GM19324 (cell line): ENCODE measurements around the gene OR51T1.
"Not testable (repeated sequence)": the region's sequence is repeated elsewhere in the genome, so short reads cannot be mapped to it uniquely, and the experiment has no call there.

ENCODE experiments used
- ATAC-seq: cut with Tn5 transposase; IDR thresholded peaks from one replicate; pipeline ENCODE4 v1.9.1; 2021; ENCODE audit warnings: mild to moderate bottlenecking, moderate library complexity; ENCODE audit not compliant: unreplicated experiment, low FRiP score

The OR51T1 gene

GRCh38 chr11:4881860-4882500 is at the start of gene OR51T1:
Gene OR51T1, plus strand, starts transcription at chr11:4881900. Its CDS starts 0 bp downstream, at chr11:4881900.
- ATAC-seq, result no peak

GRCh38 chr11:4839851-4840549 is 41.7 kb upstream of the OR51T1 start:
- no peak for ATAC-seq

- no peak for ATAC-seq
These were observed 32.7 kb upstream of the OR51T1 start, which contains the start of gene OR51S1 for GRCh38 chr11:4848908-4849532. Gene OR51S1, minus strand, starts transcription at chr11:4849208. Its CDS starts 0 bp downstream, at chr11:4849208.

- no peak for ATAC-seq
These were observed 30.7 kb upstream of the OR51T1 start for GRCh38 chr11:4851033-4851432.

GRCh38 chr11:4854286-4854685 is 27.4 kb upstream of the OR51T1 start:
- not testable (repeated sequence) for ATAC-seq

GRCh38 chr11:4862447-4863236 is 19.1 kb upstream of the OR51T1 start:
- no peak for ATAC-seq

- no peak for ATAC-seq
These were observed 17.8 kb upstream of the OR51T1 start for GRCh38 chr11:4863876-4864275.

GRCh38 chr11:4865855-4866254 is 15.8 kb upstream of the OR51T1 start:
- no peak for ATAC-seq

- ATAC-seq, result no peak
These were observed 512 bp upstream of the OR51T1 start for GRCh38 chr11:4881188-4881587.

- ATAC-seq, result no peak
These were observed 843 bp downstream of the OR51T1 start for GRCh38 chr11:4882543-4882942.

GRCh38 chr11:4884361-4884760 is 2.7 kb downstream of the OR51T1 start:
- ATAC-seq, result no peak

GRCh38 chr11:4886186-4886585 is 4.5 kb downstream of the OR51T1 start:
- no peak for ATAC-seq

GRCh38 chr11:4887591-4887990 is 5.9 kb downstream of the OR51T1 start:
- no peak for ATAC-seq

GRCh38 chr11:4890279-4890678 is 8.6 kb downstream of the OR51T1 start:
- ATAC-seq, result no peak

GRCh38 chr11:4891996-4892640 is 10.4 kb downstream of the OR51T1 start:
- no peak for ATAC-seq

GRCh38 chr11:4903484-4903883 is 21.8 kb downstream of the OR51T1 start, which contains the start of gene OR51A7:
Gene OR51A7, plus strand, starts transcription at chr11:4903783. Its CDS starts 3,587 bp downstream, at chr11:4907370.
- ATAC-seq, result no peak

GRCh38 chr11:4916581-4916980 is 34.9 kb downstream of the OR51T1 start:
- no peak for ATAC-seq

- ATAC-seq, result no peak
These were observed 37.5 kb downstream of the OR51T1 start, which contains the start of gene OR51G2 for GRCh38 chr11:4919250-4919649. Gene OR51G2, minus strand, starts transcription at chr11:4919350. Its CDS starts 3,687 bp downstream, at chr11:4915663.

GRCh38 chr11:4921796-4922195 is 40.1 kb downstream of the OR51T1 start:
- no peak for ATAC-seq

GRCh38 chr11:4922304-4922703 is 40.6 kb downstream of the OR51T1 start:
- ATAC-seq, result no peak
